NCI-H128 (cell line): ENCODE results near the gene SELENON.

ENCODE experiments used
- DNase-seq: peaks from one replicate; lab custom pipeline; 2025; ENCODE audit not compliant: unreplicated experiment; lab: John Stamatoyannopoulos, UW

SELENON gene

GRCh38 chr1:25808481-25809244 lies 8.7 kb downstream of the SELENON start:
- DNase-seq, result no peak

- DNase-seq, result no peak
Observed at GRCh38 chr1:25809283-25809926, 9.4 kb downstream of the SELENON start.

- no peak for DNase-seq
Observed at GRCh38 chr1:25809929-25810328, 9.9 kb downstream of the SELENON start.

GRCh38 chr1:25810341-25811299 lies 10.6 kb downstream of the SELENON start:
- peak; percentile 37 for DNase-seq

- no peak for DNase-seq
Observed at GRCh38 chr1:25811384-25812082, 11.5 kb downstream of the SELENON start.

- no peak for DNase-seq
Observed at GRCh38 chr1:25813071-25813733, 13.2 kb downstream of the SELENON start.

GRCh38 chr1:25813734-25814471 lies 13.9 kb downstream of the SELENON start:
- DNase-seq, result no peak

GRCh38 chr1:25814549-25815087 lies 14.6 kb downstream of the SELENON start:
- no peak for DNase-seq

- DNase-seq, result no peak
Observed at GRCh38 chr1:25815208-25816111, 15.5 kb downstream of the SELENON start.

- DNase-seq, result no peak
Observed at GRCh38 chr1:25816112-25816718, 16.2 kb downstream of the SELENON start.

GRCh38 chr1:25817840-25818501 lies 18.0 kb downstream of the SELENON start:
- DNase-seq, result no peak

- no peak for DNase-seq
Observed at GRCh38 chr1:25818569-25818968, 18.6 kb downstream of the SELENON start.

GRCh38 chr1:25819491-25820246 lies 19.7 kb downstream of the SELENON start, which contains the start of gene MTFR1L:
TSS of gene MTFR1L (plus strand) at chr1:25819954. CDS start at chr1:25823105, 3,151 bp downstream.
- DNase-seq, result peak; percentile 77

- peak; percentile 45 for DNase-seq
Observed at GRCh38 chr1:25820247-25821111, 20.5 kb downstream of the SELENON start.

GRCh38 chr1:25821112-25821476 lies 21.1 kb downstream of the SELENON start:
- no peak for DNase-seq

GRCh38 chr1:25821630-25822091 lies 21.7 kb downstream of the SELENON start:
- DNase-seq, result no peak
